ENCODE measurements around the gene SPRR1A. TPM values are rescaled to one million over a fixed set of nuclear protein-coding genes. Genes with fewer than 3 reads are reported as not detected.

The SPRR1A gene, protein sequence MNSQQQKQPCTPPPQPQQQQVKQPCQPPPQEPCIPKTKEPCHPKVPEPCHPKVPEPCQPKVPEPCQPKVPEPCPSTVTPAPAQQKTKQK
- not detected for total RNA-seq
- polyA plus RNA-seq: not detected

DNA sequence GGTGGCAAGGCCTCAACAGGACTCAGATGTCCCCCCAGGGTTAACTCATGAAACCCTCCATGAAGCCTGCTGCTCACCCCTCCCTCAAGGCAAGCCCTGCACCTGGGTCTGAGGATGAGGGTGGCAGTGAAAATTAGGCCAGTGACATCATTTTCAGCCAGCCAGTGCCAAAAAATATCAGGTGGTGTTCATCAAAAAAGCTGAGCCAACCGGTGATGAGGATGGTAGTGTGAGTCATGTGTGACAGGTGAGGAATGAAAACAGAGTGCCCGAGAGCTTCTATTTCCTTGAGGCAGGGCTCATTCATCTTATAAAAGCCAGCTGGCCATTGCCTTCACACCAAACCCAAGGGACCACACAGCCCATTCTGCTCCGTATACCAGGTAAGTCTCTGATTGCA lies at the start of gene SPRR1A:
SPRR1A (plus strand) TSS at position 339 of the 400 bp plus-strand sequence. CDS start 1,150 bp downstream, outside the sequence.
- H3K4me3 Mint-ChIP-seq: no peak within 1 kb of the TSS
- peaks cover 3% of the 10 kb centered on the region for H3K36me3 Mint-ChIP-seq
- Histone ChIP-seq H3K27me3 (ENCODE audit: control insufficient read depth, insufficient read depth, low read length) (no peaks in the 10 kb centered on the region), H3K36me3 (ENCODE audit: control insufficient read depth, insufficient read depth, low read length) (no peaks in the 10 kb centered on the region), H3K4me3 (ENCODE audit: low read depth, low read length) (no peak within 1 kb of the TSS), H3K9me3 (ENCODE audit: control insufficient read depth in 2 of 2, low read length in 2 of 2) (no peaks in the 10 kb centered on the region), H3K27ac (ENCODE audit: insufficient read depth, low read length, poor library complexity, severe bottlenecking) (no peak within 1 kb of the TSS), H3K4me1 (ENCODE audit: control insufficient read depth, insufficient read depth, low read length, poor library complexity, severe bottlenecking) (no peaks in the 10 kb centered on the region)
- H3K4me1 Mint-ChIP-seq: no peaks in the 10 kb centered on the region
- DNase-seq (no peak), ATAC-seq (ENCODE audit: low read depth in 2 of 2) (no peak)
- no peak within 1 kb of the TSS for H3K27ac Mint-ChIP-seq
- H3K27me3 Mint-ChIP-seq: peaks cover 33% of the 10 kb centered on the region
- H3K9me3 Mint-ChIP-seq: peaks cover 0 to 6% (median 2%) of the 10 kb centered on the region in 7 donors

DNA sequence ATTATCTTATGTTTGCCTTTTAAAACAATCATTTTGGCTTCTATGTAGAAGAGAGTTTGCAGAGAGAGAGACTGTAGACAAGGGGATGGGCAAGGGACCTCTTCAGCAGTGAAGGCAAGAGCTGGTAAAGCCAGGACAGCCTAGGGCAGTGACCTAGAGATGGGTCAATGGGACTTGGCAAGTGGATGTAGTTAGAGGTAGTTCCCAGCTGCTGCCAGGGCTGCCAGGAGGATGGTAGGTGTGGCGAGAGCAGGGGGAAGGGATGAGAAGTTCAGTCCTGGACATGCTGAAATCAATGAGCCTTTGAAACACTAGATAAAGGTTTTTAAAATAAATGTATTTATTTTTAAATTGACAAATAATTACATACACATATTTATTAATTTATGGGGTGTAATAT lies 43.3 kb upstream of the SPRR1A start:
- DNase-seq: no peak
- Mint-ChIP-seq H3K36me3 (peaks cover 2% of the 10 kb centered on the region), H3K27ac (no peak overlapping the region), H3K4me3 (no peak overlapping the region), H3K4me1 (no peaks in the 10 kb centered on the region), H3K27me3 (no peaks in the 10 kb centered on the region), H3K9me3 (peaks cover 0 to 2% (median 0%) of the 10 kb centered on the region in 7 donors)
- H3K27me3 ChIP-seq (ENCODE audit: control insufficient read depth, insufficient read depth, low read length): peaks cover 2% of the 10 kb centered on the region
- no peak for ATAC-seq (ENCODE audit: low read depth in 2 of 2)
- H3K4me1 ChIP-seq (ENCODE audit: control insufficient read depth, insufficient read depth, low read length, poor library complexity, severe bottlenecking): no peaks in the 10 kb centered on the region
- no peaks in the 10 kb centered on the region for H3K9me3 ChIP-seq (ENCODE audit: control insufficient read depth in 2 of 2, low read length in 2 of 2)
- no peak overlapping the region for H3K4me3 ChIP-seq (ENCODE audit: low read depth, low read length)
- H3K36me3 ChIP-seq (ENCODE audit: control insufficient read depth, insufficient read depth, low read length): no peaks in the 10 kb centered on the region
- no peak overlapping the region for H3K27ac ChIP-seq (ENCODE audit: insufficient read depth, low read length, poor library complexity, severe bottlenecking)

DNA sequence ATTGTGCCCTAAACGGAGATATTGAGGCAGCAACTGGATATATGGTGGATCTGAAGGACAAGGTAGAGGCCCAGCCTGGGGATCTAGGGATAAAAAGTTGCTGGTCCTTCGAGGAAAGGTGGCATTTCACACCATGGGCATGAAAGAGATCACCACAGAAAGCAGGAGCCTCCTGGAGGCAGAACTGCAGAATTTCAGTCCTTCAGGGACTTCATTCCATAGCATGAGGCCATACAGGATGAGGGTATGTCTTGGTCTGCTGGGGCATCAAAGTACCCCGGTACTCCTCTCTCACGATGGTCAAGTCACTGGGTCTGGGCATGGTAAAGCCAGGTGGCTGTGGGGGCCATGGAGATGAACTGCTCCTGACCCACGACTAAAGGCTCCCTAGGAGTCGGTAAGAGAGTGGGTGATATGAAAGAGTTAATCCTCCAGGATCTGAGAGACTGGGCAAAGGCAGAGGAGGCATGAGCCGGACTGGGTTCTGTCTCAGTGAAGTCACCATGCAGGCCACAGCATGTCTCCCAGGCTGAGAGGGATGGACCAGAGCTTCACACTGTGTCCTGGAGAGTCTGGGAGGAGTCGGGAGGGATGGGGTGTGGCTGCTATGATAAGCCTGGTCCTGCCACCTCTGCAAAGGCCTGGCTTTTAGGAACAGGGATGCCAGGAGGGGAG lies 42.7 kb upstream of the SPRR1A start:
- Mint-ChIP-seq H3K36me3 (peaks cover under 1% of the 10 kb centered on the region), H3K4me3 (no peak overlapping the region), H3K9me3 (peaks cover 0 to 2% (median 0%) of the 10 kb centered on the region in 7 donors), H3K27me3 (no peaks in the 10 kb centered on the region), H3K27ac (no peak overlapping the region), H3K4me1 (no peaks in the 10 kb centered on the region)
- Histone ChIP-seq H3K9me3 (ENCODE audit: control insufficient read depth in 2 of 2, low read length in 2 of 2) (no peaks in the 10 kb centered on the region), H3K4me3 (ENCODE audit: low read depth, low read length) (no peak overlapping the region), H3K36me3 (ENCODE audit: control insufficient read depth, insufficient read depth, low read length) (no peaks in the 10 kb centered on the region), H3K27ac (ENCODE audit: insufficient read depth, low read length, poor library complexity, severe bottlenecking) (no peak overlapping the region), H3K27me3 (ENCODE audit: control insufficient read depth, insufficient read depth, low read length) (peaks cover 3% of the 10 kb centered on the region), H3K4me1 (ENCODE audit: control insufficient read depth, insufficient read depth, low read length, poor library complexity, severe bottlenecking) (no peaks in the 10 kb centered on the region)
- DNase-seq (no peak), ATAC-seq (ENCODE audit: low read depth in 2 of 2) (no peak)

DNA sequence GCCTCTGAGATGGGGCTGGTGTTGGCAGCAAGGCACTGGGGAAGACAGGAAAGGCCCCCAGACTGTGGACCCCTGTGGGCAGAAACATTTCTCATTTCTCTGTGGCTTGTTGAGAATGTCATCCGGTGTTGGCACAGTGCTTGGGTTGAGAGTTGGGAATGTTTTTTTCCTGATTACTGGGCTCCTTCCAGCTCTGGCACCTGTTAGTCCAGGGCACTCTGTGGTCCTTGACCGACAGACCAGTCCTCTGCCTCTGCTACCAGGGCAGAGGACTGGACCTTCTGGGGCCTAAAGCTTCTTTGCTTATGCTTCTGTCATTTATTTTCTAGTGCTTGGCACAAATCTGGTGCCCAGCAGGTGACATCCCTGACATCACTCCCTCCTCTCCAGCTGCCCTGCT lies 41.7 kb upstream of the SPRR1A start:
- peaks cover 7% of the 10 kb centered on the region for H3K27me3 Mint-ChIP-seq
- peak overlapping the region in 1 of 3 donors; percentile 0 for H3K27ac Mint-ChIP-seq
- no peaks in the 10 kb centered on the region for H3K36me3 Mint-ChIP-seq
- DNase-seq: no peak
- Histone ChIP-seq H3K4me1 (ENCODE audit: control insufficient read depth, insufficient read depth, low read length, poor library complexity, severe bottlenecking) (no peaks in the 10 kb centered on the region), H3K27me3 (ENCODE audit: control insufficient read depth, insufficient read depth, low read length) (peaks cover 3% of the 10 kb centered on the region), H3K4me3 (ENCODE audit: low read depth, low read length) (no peak overlapping the region), H3K9me3 (ENCODE audit: control insufficient read depth in 2 of 2, low read length in 2 of 2) (no peaks in the 10 kb centered on the region), H3K27ac (ENCODE audit: insufficient read depth, low read length, poor library complexity, severe bottlenecking) (no peak overlapping the region), H3K36me3 (ENCODE audit: control insufficient read depth, insufficient read depth, low read length) (no peaks in the 10 kb centered on the region)
- no peak overlapping the region for H3K4me3 Mint-ChIP-seq
- ATAC-seq (ENCODE audit: low read depth in 2 of 2): no peak
- no peaks in the 10 kb centered on the region for H3K4me1 Mint-ChIP-seq
- peaks cover 0 to 2% (median 0%) of the 10 kb centered on the region in 7 donors for H3K9me3 Mint-ChIP-seq

DNA sequence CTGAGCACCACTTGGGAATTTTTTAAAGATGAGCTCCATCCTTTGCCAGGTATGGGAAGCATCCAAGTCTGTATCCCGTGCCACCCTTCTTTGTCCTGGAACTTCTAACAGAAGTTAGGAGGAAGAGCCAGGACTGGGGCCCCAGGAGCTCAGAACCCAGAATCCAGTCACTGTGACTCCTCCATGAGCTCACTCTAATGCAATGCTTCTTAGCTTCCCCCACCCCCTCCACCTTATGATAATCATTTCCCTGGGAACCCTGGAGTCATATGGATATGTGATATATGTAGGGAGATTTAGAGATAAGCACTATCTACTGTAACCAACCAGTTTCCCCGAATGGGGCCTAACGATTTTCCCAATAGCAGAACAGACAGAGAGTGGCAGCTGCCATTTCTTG lies 37.6 kb upstream of the SPRR1A start:
- no peaks in the 10 kb centered on the region for H3K4me1 ChIP-seq (ENCODE audit: control insufficient read depth, insufficient read depth, low read length, poor library complexity, severe bottlenecking)
- Mint-ChIP-seq H3K36me3 (no peaks in the 10 kb centered on the region), H3K27me3 (peaks cover 18% of the 10 kb centered on the region), H3K4me3 (no peak overlapping the region), H3K4me1 (no peaks in the 10 kb centered on the region), H3K9me3 (peaks cover 0 to 2% (median 0%) of the 10 kb centered on the region in 7 donors), H3K27ac (no peak overlapping the region)
- no peaks in the 10 kb centered on the region for H3K9me3 ChIP-seq (ENCODE audit: control insufficient read depth in 2 of 2, low read length in 2 of 2)
- no peak overlapping the region for H3K4me3 ChIP-seq (ENCODE audit: low read depth, low read length)
- DNase-seq (no peak), ATAC-seq (ENCODE audit: low read depth in 2 of 2) (no peak)
- no peak overlapping the region for H3K27ac ChIP-seq (ENCODE audit: insufficient read depth, low read length, poor library complexity, severe bottlenecking)
- H3K27me3 ChIP-seq (ENCODE audit: control insufficient read depth, insufficient read depth, low read length): peaks cover 3% of the 10 kb centered on the region
- no peaks in the 10 kb centered on the region for H3K36me3 ChIP-seq (ENCODE audit: control insufficient read depth, insufficient read depth, low read length)

DNA sequence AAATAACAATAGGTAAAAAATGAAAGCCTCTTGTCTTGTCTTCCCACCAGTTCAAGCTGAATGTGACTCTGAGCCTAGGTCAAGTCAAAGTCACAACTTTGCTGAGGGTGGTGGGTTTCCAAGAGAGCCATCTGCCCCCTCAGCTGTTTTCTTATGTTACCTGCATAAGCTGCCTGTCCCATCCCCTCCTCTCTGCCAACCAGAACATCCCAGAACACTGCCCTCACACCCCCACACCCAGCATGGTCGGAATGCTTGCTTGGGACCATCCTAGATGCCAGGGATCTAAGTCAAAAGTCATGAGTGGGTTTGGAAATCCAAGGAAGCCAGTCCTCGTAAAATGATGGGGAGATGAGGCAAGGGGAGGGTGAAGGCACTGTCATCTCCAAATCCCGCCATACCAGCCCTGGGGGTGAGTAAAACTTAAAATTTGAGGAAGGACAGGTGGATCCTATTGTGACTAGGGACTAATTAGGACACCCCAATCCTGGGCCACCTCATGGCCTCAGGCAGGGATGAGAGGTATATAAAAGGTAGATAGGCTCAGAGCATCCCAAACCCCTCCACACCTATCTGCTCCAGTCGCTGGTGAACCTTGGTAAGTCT lies 37.1 kb upstream of the SPRR1A start, which contains the start of gene SPRR5:
SPRR5 (plus strand) TSS at position 556 of the 606 bp plus-strand sequence. CDS start 1,349 bp downstream, outside the sequence.
- Histone ChIP-seq H3K36me3 (ENCODE audit: control insufficient read depth, insufficient read depth, low read length) (no peaks in the 10 kb centered on the region), H3K4me3 (ENCODE audit: low read depth, low read length) (no peak within 1 kb of the TSS), H3K27ac (ENCODE audit: insufficient read depth, low read length, poor library complexity, severe bottlenecking) (no peak within 1 kb of the TSS), H3K9me3 (ENCODE audit: control insufficient read depth in 2 of 2, low read length in 2 of 2) (no peaks in the 10 kb centered on the region), H3K27me3 (ENCODE audit: control insufficient read depth, insufficient read depth, low read length) (peaks cover 3% of the 10 kb centered on the region), H3K4me1 (ENCODE audit: control insufficient read depth, insufficient read depth, low read length, poor library complexity, severe bottlenecking) (no peaks in the 10 kb centered on the region)
- Mint-ChIP-seq H3K27me3 (peaks cover 18% of the 10 kb centered on the region), H3K4me3 (no peak within 1 kb of the TSS), H3K9me3 (peaks cover 0 to 2% (median 0%) of the 10 kb centered on the region in 7 donors), H3K4me1 (no peaks in the 10 kb centered on the region), H3K36me3 (no peaks in the 10 kb centered on the region), H3K27ac (peak within 1 kb of the TSS in 1 of 3 donors; percentile 32)
- no peak for ATAC-seq (ENCODE audit: low read depth in 2 of 2)
- no peak for DNase-seq

DNA sequence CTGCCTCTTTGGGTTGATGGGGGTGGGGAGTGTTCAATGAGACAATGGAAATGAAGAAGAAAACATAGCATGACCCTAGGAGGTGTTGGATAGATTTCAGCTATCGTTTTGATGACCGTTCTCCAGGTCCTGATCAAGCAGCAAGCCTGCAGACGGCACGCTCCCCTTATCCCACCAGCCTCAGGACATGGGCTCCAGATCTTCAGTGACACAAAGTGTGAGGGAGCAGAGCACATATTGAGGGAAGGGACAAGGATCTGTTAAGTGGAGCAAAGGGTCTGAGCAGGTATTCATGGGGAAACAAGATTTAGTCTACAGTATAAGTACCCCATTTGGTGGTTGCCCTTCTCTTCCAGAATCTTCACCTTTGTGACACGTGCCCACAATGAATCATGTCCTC lies 32.2 kb upstream of the SPRR1A start:
- no peaks in the 10 kb centered on the region for H3K4me1 ChIP-seq (ENCODE audit: control insufficient read depth, insufficient read depth, low read length, poor library complexity, severe bottlenecking)
- no peak overlapping the region for H3K27ac ChIP-seq (ENCODE audit: insufficient read depth, low read length, poor library complexity, severe bottlenecking)
- DNase-seq (no peak), ATAC-seq (ENCODE audit: low read depth in 2 of 2) (no peak)
- H3K27ac Mint-ChIP-seq: no peak overlapping the region
- H3K36me3 Mint-ChIP-seq: no peaks in the 10 kb centered on the region
- no peak overlapping the region for H3K4me3 ChIP-seq (ENCODE audit: low read depth, low read length)
- no peaks in the 10 kb centered on the region for H3K27me3 ChIP-seq (ENCODE audit: control insufficient read depth, insufficient read depth, low read length)
- H3K9me3 ChIP-seq (ENCODE audit: control insufficient read depth in 2 of 2, low read length in 2 of 2): no peaks in the 10 kb centered on the region
- no peaks in the 10 kb centered on the region for H3K4me1 Mint-ChIP-seq
- no peaks in the 10 kb centered on the region for H3K36me3 ChIP-seq (ENCODE audit: control insufficient read depth, insufficient read depth, low read length)
- peaks cover 16% of the 10 kb centered on the region for H3K27me3 Mint-ChIP-seq
- peaks cover 0 to 4% (median 0%) of the 10 kb centered on the region in 7 donors for H3K9me3 Mint-ChIP-seq
- H3K4me3 Mint-ChIP-seq: no peak overlapping the region
